HL-60 (cell line): ENCODE results near the gene IQSEC1.

Experiments used
- DNase-seq, 2 experiments: peaks; one replicate each; pipeline ENCODE4 v3.0.0-alpha.2; 2010 to 2020; ENCODE audit warnings: low read depth in 1 of 2, low spot score in 1 of 2
- H3K27ac ChIP-seq: fragments of 250-450 bp; sonication (Bioruptor Pico); replicated peaks from 2 replicates; pipeline ENCODE4 v1.5.1; 2020; ENCODE audit warnings: mild to moderate bottlenecking, moderate library complexity
- H3K27me3 ChIP-seq: fragments of 250-450 bp; sonication (Bioruptor Pico); 2 replicates; pipeline ENCODE4 v1.5.1; 2021; ENCODE audit warnings: mild to moderate bottlenecking, moderate library complexity; ENCODE audit not compliant: insufficient read depth, poor library complexity, severe bottlenecking
- H3K4me3 ChIP-seq: replicated peaks from 2 replicates; pipeline ENCODE4 v1.5.1; 2011; ENCODE audit warnings: mild to moderate bottlenecking, control low read depth, low read length; ENCODE audit not compliant: insufficient read depth
- GABPA ChIP-seq: IDR thresholded peaks from 2 replicates; pipeline ENCODE4 v1.6.1; 2012; ENCODE audit warnings: low read depth
- POLR2AphosphoS5 ChIP-seq: IDR thresholded peaks from 2 replicates; pipeline ENCODE4 v1.6.1; 2012; ENCODE audit warnings: low read depth
- SPI1 ChIP-seq: IDR thresholded peaks from 2 replicates; pipeline ENCODE4 v1.6.1; 2012; ENCODE audit warnings: low read depth, mild to moderate bottlenecking, borderline replicate concordance
- TF ChIP-seq, protein P1 (sequence below): IDR thresholded peaks from one replicate; pipeline ENCODE4 v1.5.1; 2011; ENCODE audit warnings: low read length, control low read depth, inconsistent platforms; ENCODE audit not compliant: insufficient read depth
- TF ChIP-seq, protein P2 (sequence below): IDR thresholded peaks from 2 replicates; pipeline ENCODE4 v1.6.1; 2012; ENCODE audit warnings: low read depth; ENCODE audit not compliant: insufficient replicate concordance

IQSEC1 gene

DNA sequence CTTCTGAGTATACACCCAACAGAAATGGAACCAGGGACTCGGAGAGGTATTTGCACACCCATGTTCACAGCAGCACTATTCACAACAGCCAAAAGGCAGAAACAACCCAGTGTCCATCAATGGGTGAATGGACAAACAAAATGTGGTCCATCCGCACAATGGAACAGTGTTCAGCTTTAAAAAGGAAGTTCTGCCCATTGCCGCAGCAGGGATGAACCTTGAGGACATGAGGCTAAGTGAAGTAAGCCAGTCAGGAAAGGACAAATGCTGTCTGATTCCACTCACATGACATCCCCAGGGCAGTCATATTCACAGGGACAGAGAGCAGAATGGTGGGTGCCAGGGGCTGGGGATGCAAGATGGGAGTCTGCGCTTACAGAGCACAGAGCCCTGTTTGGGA is 7.5 kb downstream of the IQSEC1 start:
- Histone ChIP-seq H3K27me3 (no peaks in the 10 kb centered on the region), H3K4me3 (no peak overlapping the region), H3K27ac (no peak overlapping the region)
- TF ChIP-seq SPI1: no peak
- TF ChIP-seq, protein P1, sequence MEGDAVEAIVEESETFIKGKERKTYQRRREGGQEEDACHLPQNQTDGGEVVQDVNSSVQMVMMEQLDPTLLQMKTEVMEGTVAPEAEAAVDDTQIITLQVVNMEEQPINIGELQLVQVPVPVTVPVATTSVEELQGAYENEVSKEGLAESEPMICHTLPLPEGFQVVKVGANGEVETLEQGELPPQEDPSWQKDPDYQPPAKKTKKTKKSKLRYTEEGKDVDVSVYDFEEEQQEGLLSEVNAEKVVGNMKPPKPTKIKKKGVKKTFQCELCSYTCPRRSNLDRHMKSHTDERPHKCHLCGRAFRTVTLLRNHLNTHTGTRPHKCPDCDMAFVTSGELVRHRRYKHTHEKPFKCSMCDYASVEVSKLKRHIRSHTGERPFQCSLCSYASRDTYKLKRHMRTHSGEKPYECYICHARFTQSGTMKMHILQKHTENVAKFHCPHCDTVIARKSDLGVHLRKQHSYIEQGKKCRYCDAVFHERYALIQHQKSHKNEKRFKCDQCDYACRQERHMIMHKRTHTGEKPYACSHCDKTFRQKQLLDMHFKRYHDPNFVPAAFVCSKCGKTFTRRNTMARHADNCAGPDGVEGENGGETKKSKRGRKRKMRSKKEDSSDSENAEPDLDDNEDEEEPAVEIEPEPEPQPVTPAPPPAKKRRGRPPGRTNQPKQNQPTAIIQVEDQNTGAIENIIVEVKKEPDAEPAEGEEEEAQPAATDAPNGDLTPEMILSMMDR: no peak
- no peak for TF ChIP-seq POLR2AphosphoS5
- TF ChIP-seq GABPA: no peak
- TF ChIP-seq, protein P2, sequence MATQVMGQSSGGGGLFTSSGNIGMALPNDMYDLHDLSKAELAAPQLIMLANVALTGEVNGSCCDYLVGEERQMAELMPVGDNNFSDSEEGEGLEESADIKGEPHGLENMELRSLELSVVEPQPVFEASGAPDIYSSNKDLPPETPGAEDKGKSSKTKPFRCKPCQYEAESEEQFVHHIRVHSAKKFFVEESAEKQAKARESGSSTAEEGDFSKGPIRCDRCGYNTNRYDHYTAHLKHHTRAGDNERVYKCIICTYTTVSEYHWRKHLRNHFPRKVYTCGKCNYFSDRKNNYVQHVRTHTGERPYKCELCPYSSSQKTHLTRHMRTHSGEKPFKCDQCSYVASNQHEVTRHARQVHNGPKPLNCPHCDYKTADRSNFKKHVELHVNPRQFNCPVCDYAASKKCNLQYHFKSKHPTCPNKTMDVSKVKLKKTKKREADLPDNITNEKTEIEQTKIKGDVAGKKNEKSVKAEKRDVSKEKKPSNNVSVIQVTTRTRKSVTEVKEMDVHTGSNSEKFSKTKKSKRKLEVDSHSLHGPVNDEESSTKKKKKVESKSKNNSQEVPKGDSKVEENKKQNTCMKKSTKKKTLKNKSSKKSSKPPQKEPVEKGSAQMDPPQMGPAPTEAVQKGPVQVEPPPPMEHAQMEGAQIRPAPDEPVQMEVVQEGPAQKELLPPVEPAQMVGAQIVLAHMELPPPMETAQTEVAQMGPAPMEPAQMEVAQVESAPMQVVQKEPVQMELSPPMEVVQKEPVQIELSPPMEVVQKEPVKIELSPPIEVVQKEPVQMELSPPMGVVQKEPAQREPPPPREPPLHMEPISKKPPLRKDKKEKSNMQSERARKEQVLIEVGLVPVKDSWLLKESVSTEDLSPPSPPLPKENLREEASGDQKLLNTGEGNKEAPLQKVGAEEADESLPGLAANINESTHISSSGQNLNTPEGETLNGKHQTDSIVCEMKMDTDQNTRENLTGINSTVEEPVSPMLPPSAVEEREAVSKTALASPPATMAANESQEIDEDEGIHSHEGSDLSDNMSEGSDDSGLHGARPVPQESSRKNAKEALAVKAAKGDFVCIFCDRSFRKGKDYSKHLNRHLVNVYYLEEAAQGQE: no peak
- no peak for DNase-seq

DNA sequence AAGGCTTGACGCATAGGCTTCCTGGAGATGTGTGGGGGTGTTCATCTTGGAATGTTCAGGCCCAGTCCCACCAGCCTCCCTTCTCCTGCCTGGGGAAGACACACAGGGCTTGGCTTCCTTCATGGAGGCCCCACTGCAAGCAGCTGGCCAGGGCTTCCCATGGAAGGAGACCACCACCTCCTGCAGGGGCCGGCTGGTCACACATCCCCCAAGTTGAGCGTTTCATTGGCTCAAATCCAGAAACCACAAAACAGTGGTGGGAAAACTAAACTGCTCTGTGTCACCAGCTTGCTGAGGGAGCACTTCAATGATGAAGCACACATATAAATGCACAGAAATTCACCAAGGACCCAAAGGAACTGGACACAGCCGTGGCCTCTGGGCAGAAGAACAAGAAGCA is 8.3 kb downstream of the IQSEC1 start:
- H3K27ac ChIP-seq: no peak overlapping the region
- H3K4me3 ChIP-seq: no peak overlapping the region
- H3K27me3 ChIP-seq: no peaks in the 10 kb centered on the region
- DNase-seq: no peak
- TF ChIP-seq, protein P2: no peak
- TF ChIP-seq POLR2AphosphoS5 (no peak), SPI1 (no peak)

DNA sequence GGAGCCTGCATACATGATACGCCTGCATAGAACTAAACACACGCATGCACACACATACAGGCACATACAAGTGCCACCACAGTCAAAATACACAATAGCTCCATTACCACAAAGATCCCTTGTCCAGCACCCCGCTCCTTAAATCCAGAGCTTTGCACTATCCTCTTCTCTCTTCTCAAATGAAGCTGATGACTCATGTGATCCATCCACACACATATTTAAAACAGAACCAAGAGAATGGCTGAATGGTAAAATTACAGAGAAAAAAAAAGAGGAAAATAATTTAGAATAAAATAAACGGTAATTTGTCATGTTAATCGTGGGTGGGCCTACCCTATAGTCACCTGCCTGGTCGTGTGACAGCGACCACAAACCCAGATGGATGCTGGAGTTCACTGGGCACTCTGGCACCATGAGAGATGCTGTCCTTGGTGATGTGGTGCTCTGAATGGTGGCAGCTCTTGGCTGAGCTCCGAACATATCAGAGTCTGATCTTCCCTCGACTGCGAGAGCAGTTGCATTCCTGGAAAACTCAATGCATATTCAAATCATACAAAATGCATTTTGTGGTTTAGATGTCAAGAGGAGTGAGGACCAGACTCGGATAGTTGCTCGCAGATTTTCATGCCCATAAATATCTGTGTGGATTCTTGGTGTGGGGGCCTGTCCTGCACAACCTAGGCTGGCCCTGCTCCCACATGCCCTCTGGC is 8.9 kb downstream of the IQSEC1 start:
- no peak for DNase-seq
- Histone ChIP-seq H3K4me3 (no peak overlapping the region), H3K27ac (no peak overlapping the region), H3K27me3 (no peaks in the 10 kb centered on the region)
- TF ChIP-seq, protein P2: no peak
- TF ChIP-seq, protein P1: no peak
- TF ChIP-seq POLR2AphosphoS5: no peak
- TF ChIP-seq GABPA: no peak
- TF ChIP-seq SPI1: no peak
